Measurements from ENCODE around the gene DHRS2. TPM values are rescaled to one million over a fixed set of nuclear protein-coding genes. Genes with fewer than 3 reads are reported as not detected.
A peak's percentile ranks its signal among the peaks of the same experiment; 100 is the strongest.

Gene DHRS2
- total and polyA plus RNA-seq, 2 of the 13 experiments (the other 11 are each of a cell fraction or from before 2014, with no cell fraction given), result 1,621 to 3,021 TPM

- 0 out of 2 replicates have a peak, but pooled peaks have one; percentile 8 for TF ChIP-seq ZBTB39 (CRISPR knock-in tag; IDR thresholded peaks at IDR 0.05)
- TF ChIP-seq KMT2B (CRISPR knock-in tag; IDR thresholded peaks at IDR 0.05), result no peak
- no peak for TF ChIP-seq RBM39 (IDR thresholded peaks at IDR 0.05; ENCODE audit: low read depth, low read length, poor library complexity, severe bottlenecking)
- TF ChIP-seq NCOA1 (CRISPR knock-in tag; IDR thresholded peaks at IDR 0.05), result peak; percentile 35
- no peak for TF ChIP-seq HNF4A (CRISPR knock-in tag; IDR thresholded peaks at IDR 0.05)
- no peak for TF ChIP-seq MYPOP (CRISPR knock-in tag; IDR thresholded peaks at IDR 0.05)
- TF ChIP-seq ZKSCAN1 (IDR thresholded peaks at IDR 0.05; ENCODE audit: low read length), result no peak
- no peak for TF ChIP-seq ZNF609 (CRISPR knock-in tag; IDR thresholded peaks at IDR 0.05; ENCODE audit: borderline replicate concordance)
- TF ChIP-seq HINFP (CRISPR knock-in tag; IDR thresholded peaks at IDR 0.05; ENCODE audit: low read depth), result 0 out of 2 replicates have a peak, but pooled peaks have one; percentile 20
- no peak; the same call in 1 of the 2 replicates for TF ChIP-seq ZNF362 (CRISPR knock-in tag; IDR thresholded peaks at IDR 0.05; ENCODE audit: borderline replicate concordance)
- TF ChIP-seq ZNF414 (CRISPR knock-in tag; IDR thresholded peaks at IDR 0.05), result peak; percentile 73
- TF ChIP-seq FOXJ3 (CRISPR knock-in tag; IDR thresholded peaks at IDR 0.05; ENCODE audit: borderline replicate concordance), result no peak
- no peak for TF ChIP-seq ZNF557 (CRISPR knock-in tag; IDR thresholded peaks at IDR 0.05)
- TF ChIP-seq MAZ (IDR thresholded peaks at IDR 0.05; ENCODE audit: borderline replicate concordance, low read depth, low read length), result no peak
- TF ChIP-seq MAZ (CRISPR knock-in tag; IDR thresholded peaks at IDR 0.05; ENCODE audit: low read depth), result peak; percentile 38; the same call in 1 of the 2 replicates
- no peak for TF ChIP-seq MXD3 (CRISPR knock-in tag; IDR thresholded peaks at IDR 0.05)
Observed at GRCh38 chr14:23632461-23633159, 3.6 kb upstream of the DHRS2 start (continued).

Data from HepG2 (cell line).